Fibroblast of skin of back (primary cell): ENCODE results near the gene SLCO2B1.
A peak's percentile ranks its signal among the peaks of the same experiment; 100 is the strongest.

Experiments
- DNase-seq: peaks from one replicate; pipeline ENCODE4 v3.0.0-alpha.2; 2013

The SLCO2B1 gene

DNA sequence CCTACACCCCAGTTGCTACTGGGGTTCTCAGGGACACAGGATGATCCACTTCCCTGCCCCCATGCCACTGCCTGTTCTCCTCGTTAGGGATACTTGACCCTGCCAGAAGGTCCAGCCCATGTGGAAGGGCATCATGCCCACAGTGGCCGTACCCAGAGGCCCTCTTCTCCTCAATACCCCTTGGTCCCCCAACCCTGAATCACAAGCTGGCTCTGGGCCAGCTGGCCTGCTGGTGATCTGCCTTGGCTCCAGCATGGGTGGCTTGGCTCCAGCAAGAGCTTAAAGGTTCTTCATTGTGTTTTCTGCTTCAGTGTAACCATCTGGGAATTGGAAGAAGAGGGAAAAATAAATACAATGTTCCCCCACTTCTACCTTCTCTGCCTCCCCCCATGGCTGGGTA, 78.6 kb downstream of the SLCO2B1 start:
- no peak for DNase-seq

GRCh38 chr11:75230621-75231020, 79.7 kb downstream of the SLCO2B1 start:
- DNase-seq = no peak

GRCh38 chr11:75233754-75234172, 82.9 kb downstream of the SLCO2B1 start:
- DNase-seq = peak; percentile 68

- no peak for DNase-seq
These were observed 85.2 kb downstream of the SLCO2B1 start for GRCh38 chr11:75236062-75236461.

GRCh38 chr11:75237050-75237449, 86.1 kb downstream of the SLCO2B1 start:
- DNase-seq = no peak

DNA sequence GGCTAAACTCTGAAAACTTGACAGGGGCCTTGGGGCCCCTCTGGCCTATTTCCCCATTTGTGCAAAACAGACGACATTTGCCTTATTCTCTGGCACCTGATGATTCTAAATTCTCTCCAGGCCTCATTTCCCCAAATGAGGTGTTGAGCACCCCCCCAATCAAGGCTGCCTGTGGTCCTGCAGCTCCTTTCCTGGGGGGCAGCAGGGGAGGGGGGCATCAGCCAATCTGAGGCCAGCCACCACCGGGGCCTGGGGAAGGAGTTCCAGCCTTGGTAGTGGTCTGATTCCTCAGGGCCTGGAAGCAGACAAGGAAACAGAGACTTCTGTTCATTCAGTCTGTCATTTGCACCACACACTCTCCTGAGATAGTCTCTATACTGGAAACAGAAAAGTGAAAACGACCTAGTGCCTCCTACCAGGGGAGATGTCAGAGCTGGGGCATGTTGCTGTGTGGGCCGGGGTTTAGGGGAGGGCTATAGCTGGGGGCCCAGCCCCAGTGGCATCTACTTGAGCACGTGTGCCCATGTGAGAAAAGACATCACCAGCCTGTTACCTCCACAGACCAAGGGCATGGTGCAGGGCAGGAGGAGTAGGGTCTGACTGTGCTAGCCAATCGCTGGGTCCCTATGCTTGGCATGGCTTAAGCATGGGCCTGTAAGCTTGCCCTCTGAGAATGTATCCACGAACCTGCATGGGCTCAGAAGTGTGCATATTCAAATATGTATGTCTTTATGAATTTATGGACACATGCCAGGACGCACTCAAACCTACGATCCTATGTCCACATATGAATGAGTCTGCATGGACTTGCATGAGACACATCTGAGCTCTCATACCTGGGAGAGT, 87.9 kb downstream of the SLCO2B1 start:
- DNase-seq = no peak

DNA sequence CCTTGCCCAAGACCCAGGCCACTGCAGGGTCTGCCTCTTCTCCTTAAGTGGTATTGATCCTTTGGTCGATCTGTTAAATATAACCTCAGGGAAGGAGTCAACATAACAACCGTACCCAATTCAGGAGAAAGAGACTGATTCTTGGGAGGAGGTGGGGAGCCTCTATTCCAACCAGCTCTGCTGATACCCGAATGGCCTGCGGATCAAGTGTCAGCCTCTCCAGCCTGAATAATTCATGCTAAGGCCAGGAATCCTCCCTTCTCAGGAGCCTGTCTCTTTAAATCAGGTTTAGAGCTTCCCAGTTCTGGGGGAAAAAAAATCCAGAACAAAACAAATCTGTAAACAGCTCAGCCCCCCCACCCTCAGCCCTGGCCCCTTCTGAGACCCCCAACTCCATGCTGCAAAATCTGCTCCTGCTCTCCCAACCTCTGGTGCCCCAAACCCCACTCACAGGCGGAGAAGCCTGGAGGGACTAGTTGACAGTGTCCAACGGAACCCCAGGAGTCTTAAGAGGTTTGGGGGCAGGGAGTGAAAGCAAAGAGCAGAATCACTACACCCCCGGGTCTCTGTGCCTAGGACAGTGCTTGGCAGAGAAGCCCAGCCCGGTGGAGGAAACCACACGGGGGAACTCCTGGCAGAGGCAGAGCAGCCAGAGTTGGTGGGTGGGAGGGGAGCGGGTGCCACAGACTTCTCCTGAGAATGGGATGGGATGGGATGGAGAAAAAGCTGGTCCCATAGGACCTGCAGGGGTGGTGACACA, 88.8 kb downstream of the SLCO2B1 start:
- DNase-seq = no peak

- DNase-seq = peak; percentile 26
These were observed 89.6 kb downstream of the SLCO2B1 start, which contains the start of gene TPBGL for GRCh38 chr11:75240311-75241035. TPBGL (plus strand) TSS chr11:75240774; CDS start chr11:75241050, 276 bp downstream.

DNA sequence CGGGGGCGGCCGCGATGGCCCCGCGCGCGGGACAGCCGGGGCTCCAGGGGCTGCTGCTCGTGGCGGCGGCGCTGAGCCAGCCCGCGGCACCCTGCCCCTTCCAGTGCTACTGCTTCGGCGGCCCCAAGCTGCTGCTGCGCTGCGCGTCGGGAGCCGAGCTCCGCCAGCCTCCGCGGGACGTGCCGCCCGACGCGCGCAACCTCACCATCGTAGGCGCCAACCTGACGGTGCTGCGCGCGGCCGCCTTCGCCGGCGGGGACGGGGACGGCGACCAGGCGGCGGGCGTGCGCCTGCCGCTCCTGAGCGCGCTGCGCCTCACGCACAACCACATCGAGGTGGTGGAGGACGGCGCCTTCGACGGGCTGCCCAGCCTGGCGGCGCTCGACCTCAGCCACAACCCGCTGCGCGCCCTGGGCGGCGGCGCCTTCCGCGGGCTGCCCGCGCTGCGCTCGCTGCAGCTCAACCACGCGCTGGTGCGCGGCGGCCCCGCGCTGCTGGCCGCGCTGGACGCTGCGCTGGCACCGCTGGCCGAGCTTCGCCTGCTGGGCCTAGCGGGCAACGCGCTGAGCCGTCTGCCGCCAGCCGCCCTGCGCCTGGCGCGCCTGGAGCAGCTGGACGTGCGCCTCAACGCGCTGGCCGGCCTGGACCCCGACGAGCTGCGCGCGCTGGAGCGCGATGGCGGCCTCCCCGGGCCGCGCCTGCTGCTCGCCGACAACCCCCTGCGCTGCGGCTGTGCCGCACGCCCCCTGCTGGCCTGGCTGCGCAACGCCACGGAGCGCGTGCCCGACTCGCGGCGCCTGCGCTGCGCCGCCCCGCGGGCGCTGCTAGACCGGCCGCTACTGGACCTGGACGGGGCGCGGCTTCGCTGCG, 90.4 kb downstream of the SLCO2B1 start:
- DNase-seq = peak; percentile 83

DNA sequence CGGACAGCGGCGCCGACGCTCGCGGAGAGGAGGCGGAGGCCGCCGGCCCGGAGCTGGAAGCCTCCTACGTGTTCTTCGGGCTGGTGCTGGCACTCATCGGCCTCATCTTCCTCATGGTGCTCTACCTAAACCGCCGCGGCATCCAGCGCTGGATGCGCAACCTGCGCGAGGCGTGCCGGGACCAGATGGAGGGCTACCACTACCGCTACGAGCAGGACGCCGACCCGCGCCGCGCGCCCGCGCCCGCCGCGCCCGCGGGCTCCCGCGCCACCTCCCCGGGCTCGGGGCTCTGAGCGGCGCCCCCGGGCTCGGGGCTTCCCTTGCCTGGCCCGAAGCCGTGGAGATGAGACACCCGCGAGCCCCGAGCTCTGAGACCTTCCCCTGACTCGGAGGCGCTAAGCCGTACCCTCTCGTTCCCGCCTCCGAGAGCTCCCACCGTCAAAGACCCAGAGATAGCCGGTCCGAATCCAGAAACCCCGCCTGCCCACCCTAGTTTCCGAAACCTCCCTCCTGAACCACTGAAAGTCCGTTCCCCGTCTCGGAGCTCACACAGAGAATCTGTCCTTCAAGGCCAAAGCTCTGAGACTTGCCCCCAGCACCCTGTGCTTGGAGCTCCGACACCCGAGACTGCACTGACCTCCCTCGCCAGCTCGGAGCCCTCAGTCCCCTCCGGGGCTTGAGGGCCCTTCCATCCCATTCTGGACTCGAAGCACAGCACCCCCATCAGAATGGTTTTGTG, 91.2 kb downstream of the SLCO2B1 start:
- no peak for DNase-seq

DNA sequence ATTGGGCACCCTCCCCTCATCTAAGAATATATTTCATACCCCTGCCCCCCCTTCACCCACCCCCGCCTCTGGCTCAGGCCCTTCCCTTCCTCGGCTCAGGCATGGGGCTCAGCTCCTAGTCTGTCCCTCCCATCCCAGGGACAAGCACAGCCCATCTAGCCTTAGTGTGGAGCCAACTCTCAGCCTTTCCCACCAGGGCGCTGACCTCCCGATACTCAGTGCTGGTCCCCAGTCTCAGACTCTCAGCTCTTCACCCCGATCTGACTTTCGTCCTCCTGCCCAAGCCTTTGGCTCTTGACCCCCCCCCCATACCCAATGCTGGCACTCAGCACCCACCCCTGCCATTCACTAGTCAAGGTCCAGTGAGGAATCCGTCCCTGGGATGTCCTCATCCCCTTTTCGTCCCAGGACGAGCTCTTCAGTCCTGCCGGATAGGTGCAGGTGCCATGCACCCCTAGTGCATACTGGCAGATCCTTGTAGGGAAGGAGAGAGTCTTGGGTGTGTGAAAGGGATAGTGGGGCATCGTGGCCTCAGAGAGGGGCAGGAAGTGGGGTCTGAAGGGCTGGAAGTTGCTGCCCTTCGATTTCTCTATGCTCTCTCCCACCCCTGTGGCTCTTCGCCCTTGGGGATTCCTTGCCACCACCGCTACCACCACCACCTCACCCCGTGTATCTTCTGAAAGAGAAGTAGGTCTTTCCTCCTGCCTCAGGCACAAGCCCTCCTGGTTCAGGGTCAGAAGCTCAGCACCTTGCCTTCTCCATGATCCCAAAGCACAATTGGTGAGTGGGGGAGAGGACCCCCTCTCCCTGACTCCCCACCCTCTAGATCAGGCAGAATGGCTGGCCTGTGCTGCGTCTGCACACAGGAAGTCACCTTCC, 92.1 kb downstream of the SLCO2B1 start:
- DNase-seq = no peak

DNA sequence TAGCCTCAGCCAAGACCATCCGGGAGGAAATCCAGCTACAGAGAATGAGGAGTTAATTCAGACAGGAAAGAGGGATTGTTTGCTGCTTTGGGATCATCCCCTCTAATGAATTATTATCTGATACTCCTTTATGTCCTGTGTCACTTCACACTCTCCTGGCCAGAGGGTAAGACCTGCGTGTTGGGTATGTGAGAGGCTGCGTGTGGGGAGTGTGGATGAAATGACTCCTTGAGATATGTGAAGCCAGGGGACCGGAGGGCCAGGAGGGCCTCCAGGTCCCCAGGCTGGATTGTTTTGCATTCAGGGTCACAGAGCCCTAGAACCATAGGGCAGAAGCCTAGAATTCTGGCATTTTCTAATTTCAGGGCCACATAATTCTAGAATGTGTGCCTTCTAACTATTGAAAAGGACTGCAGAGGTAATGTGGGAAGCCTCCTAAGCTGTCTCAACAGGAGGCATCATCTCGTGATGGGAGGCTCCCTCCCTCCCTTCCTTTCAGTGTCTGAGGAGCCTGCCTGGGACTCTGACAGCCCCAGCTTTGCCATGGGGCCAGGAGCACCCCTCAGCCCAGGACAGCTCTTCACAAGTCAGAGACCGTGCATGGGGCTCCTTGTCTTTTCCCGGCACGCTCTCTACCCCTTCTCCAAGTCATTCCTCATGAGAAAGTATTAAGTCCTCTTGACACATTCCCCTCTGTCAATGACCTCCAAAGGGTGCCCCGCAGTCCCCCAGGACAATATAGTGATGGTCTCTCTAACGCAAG, 93.3 kb downstream of the SLCO2B1 start:
- no peak for DNase-seq

- no peak for DNase-seq
These were observed 94.6 kb downstream of the SLCO2B1 start for GRCh38 chr11:75245356-75246005.

- no peak for DNase-seq
These were observed 95.2 kb downstream of the SLCO2B1 start for GRCh38 chr11:75246006-75246670.

DNA sequence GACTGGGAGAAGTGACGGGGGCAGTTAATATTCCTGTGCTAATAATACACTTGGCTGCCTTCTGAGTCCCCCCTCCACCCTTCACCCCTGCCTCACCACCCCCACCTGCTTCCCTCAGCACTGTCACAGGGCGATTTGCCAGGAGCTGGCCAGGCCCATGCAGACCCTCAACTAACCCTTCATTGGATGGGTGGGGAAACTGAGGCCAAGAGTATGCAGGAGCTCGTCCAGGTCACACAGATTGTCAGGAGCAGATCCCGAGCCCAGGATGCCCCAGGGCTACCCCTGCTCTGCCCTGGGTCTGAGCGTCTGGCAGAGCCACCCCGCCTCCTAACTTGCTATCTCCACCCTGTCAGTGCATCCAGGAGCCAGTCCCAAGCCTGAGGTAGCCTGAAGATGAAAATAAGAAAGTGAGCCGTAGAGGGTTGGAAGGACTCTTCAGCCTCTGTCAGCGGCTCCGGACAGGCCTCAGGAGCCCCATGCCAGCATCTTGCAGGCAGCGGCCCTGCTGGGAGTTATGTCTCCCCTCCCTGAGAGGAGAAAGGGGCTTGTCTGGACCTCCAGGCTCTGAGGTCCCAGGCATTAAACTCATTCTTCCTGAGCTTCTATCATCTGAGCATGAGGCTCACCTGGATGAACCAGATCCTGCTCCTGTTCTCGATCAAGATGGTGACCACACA, 95.9 kb downstream of the SLCO2B1 start:
- no peak for DNase-seq

- DNase-seq = no peak
These were observed 98.0 kb downstream of the SLCO2B1 start for GRCh38 chr11:75248924-75249256.

DNA sequence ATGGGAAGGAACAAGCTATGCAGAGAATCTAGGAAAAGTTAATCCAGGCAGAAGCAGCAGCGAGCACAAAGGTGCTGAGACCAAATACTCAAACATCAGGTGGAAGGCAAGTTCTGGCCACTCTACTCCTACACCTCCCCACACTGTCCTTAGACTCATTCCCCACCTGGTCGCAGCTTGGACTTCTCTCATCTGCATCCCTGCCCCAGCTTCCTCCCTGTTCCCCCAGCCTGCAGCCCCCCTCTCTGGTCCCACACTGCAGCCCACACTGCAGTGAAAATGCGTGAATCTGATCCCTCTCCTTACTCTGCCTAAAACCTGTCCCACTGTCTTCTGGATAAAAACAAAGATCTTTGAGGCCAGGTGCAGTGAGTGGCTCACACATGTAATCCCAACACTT, 98.8 kb downstream of the SLCO2B1 start:
- DNase-seq = no peak

DNA sequence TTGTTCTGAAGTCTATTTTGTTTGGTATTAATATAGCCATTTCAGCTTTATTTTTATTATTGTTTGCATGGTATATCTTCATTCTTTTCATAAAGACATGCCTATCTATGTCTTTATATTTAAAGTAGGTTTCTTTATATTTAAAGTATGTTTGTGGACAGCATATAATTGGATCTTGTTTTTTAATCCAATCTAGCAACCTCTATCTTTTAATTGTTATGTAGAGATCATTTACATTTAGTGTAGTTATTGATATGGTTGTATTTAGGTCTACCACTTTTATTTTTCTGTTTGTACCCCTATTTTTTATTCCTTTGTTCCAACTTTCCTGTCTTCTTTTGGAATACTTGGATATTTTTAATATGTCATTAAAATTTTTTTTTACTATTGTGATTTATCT, 103.4 kb downstream of the SLCO2B1 start:
- no peak for DNase-seq
